ENCODE measurements around the gene GSTO1.
A peak's percentile ranks its signal among the peaks of the same experiment; 100 is the strongest.

GSTO1 gene

DNA sequence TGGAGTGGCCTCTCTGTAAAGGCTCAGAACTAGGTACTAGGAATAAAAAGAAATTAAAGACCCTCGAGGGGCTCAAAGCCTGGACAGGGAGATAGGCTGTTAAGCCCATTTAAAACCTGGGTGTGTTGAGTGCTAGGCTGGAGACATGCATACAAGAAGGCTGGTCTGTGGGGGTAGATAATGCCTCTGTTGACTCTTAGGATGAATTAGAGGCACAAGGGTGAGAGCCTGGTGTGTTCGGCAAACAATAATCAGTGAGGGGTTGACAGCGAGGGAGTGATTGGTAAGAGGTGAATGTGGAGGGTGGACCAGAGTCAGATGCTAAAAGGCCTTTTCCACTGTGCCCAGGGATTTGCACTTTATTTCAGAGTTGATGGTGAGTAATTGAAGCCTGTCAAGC lies 27.0 kb downstream of the GSTO1 start:
- DNase-seq (ENCODE audit: low spot score) = no peak
- TF ChIP-seq, protein P1, sequence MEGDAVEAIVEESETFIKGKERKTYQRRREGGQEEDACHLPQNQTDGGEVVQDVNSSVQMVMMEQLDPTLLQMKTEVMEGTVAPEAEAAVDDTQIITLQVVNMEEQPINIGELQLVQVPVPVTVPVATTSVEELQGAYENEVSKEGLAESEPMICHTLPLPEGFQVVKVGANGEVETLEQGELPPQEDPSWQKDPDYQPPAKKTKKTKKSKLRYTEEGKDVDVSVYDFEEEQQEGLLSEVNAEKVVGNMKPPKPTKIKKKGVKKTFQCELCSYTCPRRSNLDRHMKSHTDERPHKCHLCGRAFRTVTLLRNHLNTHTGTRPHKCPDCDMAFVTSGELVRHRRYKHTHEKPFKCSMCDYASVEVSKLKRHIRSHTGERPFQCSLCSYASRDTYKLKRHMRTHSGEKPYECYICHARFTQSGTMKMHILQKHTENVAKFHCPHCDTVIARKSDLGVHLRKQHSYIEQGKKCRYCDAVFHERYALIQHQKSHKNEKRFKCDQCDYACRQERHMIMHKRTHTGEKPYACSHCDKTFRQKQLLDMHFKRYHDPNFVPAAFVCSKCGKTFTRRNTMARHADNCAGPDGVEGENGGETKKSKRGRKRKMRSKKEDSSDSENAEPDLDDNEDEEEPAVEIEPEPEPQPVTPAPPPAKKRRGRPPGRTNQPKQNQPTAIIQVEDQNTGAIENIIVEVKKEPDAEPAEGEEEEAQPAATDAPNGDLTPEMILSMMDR (IDR thresholded peaks at IDR 0.05; ENCODE audit: borderline replicate concordance, control extremely low read depth, extremely low read depth, insufficient read depth, missing control alignments) = no peak
- in situ Hi-C loops (cut with MboI; ENCODE audit: low sequenced_read_pairs, unreplicated experiment) = no loop called here

DNA sequence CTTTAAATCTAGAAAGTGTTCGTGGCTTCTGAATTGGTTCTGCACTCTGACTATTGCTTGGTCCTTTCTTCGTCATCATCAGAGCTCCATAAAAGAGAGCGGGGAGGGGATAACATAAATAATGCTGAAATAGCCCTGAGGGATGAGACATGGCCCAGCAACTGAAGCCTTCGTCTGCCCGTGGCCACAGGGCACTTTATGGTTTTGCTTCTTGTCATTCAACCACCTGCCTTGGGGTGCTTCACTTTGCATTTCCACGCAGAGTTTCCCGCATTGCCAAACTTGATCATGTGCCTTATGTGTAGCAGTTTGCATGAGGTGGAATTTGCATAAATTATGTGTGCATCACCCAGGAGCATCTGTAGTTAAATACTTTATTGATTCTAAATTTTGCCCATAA lies 30.2 kb downstream of the GSTO1 start:
- in situ Hi-C loops (cut with MboI; ENCODE audit: low sequenced_read_pairs, unreplicated experiment) = no loop called here
- DNase-seq (ENCODE audit: low spot score) = no peak
- TF ChIP-seq, protein P1 (IDR thresholded peaks at IDR 0.05; ENCODE audit: borderline replicate concordance, control extremely low read depth, extremely low read depth, insufficient read depth, missing control alignments) = no peak

DNA sequence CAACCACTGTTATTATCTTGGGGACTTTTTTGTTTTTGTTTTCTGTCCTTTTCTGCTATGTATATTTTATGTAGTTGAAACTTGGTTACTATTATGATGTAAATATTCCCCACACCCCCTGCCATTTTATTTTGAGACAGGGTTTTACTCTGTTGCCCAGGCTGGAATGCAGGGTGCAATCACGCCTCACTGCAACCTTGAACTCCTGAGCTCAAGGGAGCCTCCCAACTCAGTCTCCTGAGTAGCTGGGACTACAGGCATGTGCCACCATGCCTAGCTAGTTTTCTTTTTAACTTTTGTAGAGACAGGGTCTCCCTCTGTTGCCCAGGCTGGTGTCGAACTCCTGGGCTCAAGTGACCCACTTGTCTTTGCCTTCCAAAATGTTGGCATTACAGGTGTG lies 32.2 kb downstream of the GSTO1 start:
- in situ Hi-C loops (cut with MboI; ENCODE audit: low sequenced_read_pairs, unreplicated experiment) = no loop called here
- no peak for DNase-seq (ENCODE audit: low spot score)
- TF ChIP-seq, protein P1 (IDR thresholded peaks at IDR 0.05; ENCODE audit: borderline replicate concordance, control extremely low read depth, extremely low read depth, insufficient read depth, missing control alignments) = no peak

DNA sequence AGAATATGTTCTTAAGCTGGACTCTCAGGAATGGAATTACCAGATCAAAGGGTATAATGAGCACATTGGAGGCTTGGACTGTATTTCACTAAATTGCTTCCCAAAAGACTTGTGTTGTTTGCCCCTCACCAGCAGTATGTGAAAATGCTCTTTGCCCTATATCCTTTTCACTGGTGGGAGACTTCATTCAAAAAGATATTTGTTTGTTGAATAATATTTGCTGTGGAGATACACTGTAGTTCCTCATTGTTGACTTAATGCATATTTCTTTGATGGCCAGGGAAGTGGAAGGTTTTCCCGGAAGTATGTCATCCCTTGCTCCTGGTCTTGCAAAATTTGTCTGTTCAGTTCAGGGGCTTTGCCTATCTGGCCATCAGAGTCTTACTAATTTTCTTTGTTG lies 33.7 kb downstream of the GSTO1 start:
- in situ Hi-C loops (cut with MboI; ENCODE audit: low sequenced_read_pairs, unreplicated experiment) = no loop called here
- TF ChIP-seq, protein P1 (IDR thresholded peaks at IDR 0.05; ENCODE audit: borderline replicate concordance, control extremely low read depth, extremely low read depth, insufficient read depth, missing control alignments) = no peak
- no peak for DNase-seq (ENCODE audit: low spot score)

DNA sequence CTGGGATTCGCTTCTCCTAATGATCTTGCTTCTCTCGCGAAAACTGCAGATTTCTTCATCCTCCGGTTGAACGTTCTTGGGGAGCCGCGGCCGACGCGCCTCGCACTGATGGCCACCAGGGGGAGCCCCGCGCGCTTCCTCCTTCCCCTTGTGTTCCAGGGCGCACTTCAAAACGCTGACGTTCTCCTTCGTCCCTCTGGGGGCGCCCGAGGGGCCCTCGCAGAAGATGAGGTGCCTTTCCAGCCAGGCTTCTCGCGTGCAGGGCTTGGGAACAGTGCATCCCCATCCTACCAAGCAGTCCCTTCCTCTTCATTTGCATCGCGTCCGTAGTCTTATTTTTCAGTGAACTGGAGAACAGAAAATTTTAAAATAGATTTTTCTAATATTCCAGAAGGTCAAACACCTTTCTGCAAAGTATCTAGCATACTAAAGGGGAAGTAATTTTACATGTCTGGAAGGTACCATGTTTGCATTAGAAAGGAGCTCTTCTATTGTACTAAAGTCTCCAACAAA lies 36.8 kb downstream of the GSTO1 start:
- in situ Hi-C loops (cut with MboI; ENCODE audit: low sequenced_read_pairs, unreplicated experiment) = no loop called here
- TF ChIP-seq, protein P1 (IDR thresholded peaks at IDR 0.05; ENCODE audit: borderline replicate concordance, control extremely low read depth, extremely low read depth, insufficient read depth, missing control alignments) = peak; percentile 99
- DNase-seq (ENCODE audit: low spot score) = peak; percentile 91

DNA sequence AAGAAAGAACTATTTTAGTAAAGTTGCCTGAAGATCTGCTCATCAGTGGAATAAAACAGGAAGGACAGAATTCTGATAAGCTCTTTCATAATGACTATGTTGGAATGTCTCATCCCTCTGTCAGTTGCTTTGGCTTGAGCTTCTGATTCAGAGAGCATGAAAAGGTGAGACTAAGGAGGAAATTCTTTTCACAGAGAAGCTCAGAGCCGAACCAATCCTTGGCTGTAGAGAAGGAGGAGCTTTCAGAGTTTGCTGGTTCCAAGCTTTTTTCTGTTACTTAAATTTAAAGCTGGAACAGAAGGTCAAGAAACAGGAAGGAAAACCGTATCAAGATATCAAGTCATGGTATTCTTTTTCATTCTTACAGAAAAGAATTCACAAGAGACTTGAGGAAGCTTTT lies 38.3 kb downstream of the GSTO1 start:
- in situ Hi-C loops (cut with MboI; ENCODE audit: low sequenced_read_pairs, unreplicated experiment) = no loop called here
- DNase-seq (ENCODE audit: low spot score) = no peak

More for the DNA sequence above, 38.3 kb downstream of the GSTO1 start:
- TF ChIP-seq, protein P1 (IDR thresholded peaks at IDR 0.05; ENCODE audit: borderline replicate concordance, control extremely low read depth, extremely low read depth, insufficient read depth, missing control alignments) = no peak

Data from GM13976 (cell line).